Dermis blood vessel endothelial cell (primary cell): Measurements from ENCODE around the gene PXT1. TPM values are rescaled to one million over a fixed set of nuclear protein-coding genes. Genes with fewer than 3 reads are reported as not detected.
"Not testable (repeated sequence)": the region's sequence is repeated elsewhere in the genome, so short reads cannot be mapped to it uniquely, and the experiment has no call there.

Source experiments
- DNase-seq: peaks from one replicate; pipeline ENCODE4 v3.0.0; 2010
- total RNA-seq: library from RNA; depleted of rRNA; stranded (reverse); fragments of >200 nt; gene quantifications from 2 replicates; pipeline ENCODE4 v1.2.3, GENCODE V29; 2014

The PXT1 gene, protein sequence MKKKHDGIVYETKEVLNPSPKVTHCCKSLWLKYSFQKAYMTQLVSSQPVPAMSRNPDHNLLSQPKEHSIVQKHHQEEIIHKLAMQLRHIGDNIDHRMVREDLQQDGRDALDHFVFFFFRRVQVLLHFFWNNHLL
- total RNA-seq = not detected in 2 replicates

DNA sequence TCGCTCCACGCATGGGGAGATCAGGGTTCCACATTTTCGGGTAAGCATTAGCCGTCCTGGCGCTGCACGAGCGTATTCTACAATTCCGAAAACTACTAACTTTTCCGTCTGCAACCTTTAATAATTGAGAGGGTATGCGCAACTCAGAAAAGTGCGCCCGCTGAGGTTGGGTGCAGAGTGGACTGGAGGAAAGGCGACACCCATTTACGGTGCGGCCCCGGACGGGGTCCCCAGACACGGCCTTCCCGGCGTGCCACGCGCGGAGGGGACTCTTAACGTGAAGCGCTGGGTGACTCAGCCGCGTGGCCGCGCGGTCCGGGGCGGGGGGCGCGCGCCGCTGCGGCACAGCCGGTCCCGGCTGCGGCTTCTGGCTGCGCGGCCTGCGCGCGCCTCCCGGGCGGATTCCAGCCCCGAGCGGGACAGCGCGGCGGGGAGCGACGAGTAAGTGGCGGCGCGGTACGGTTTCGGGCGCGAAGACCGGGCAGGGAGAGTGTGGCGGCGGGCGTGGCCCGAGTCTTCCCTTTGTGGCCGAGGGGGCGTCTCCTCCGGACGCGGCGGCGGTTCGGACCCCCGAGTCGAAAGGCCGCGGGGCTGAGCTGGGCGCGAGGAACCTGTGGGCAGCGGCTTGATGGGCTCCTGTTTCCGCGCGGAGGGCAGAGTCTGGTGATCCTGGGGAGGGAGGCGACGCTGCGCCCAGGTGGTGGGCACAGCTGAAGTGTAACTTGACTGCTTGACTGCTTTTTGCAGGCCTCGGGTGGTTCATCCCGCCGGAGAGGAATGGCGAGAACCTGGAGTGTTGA is at the start of gene PXT1, which contains the start of gene KCTD20:
PXT1 (minus strand) TSS at position 184 of the 800 bp plus-strand sequence. CDS start 16,772 bp downstream, outside the sequence.
KCTD20 (plus strand) TSS at position 330 of the 800 bp plus-strand sequence. CDS start 27,098 bp downstream, outside the sequence.
- peak; percentile 90 for DNase-seq

DNA sequence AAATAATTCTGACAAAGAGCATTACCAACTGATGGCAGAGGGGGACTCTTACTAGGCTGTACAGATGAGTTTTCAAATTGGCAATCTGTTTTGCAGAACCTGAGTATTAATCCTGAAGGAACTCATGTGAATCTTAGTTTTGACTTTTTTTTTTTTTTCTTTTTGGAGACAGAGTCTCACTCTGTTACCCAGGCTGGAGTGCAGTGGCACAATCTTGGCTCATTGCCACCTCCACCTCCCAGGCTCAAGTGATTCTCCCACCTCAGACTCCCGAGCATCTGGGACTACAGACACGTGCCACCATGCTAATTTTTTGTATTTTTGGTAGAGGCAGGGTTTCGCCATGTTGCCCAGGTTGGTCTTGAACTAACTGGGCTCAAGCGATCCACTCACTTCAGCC is 49.4 kb upstream of the PXT1 start:
- DNase-seq = no peak

DNA sequence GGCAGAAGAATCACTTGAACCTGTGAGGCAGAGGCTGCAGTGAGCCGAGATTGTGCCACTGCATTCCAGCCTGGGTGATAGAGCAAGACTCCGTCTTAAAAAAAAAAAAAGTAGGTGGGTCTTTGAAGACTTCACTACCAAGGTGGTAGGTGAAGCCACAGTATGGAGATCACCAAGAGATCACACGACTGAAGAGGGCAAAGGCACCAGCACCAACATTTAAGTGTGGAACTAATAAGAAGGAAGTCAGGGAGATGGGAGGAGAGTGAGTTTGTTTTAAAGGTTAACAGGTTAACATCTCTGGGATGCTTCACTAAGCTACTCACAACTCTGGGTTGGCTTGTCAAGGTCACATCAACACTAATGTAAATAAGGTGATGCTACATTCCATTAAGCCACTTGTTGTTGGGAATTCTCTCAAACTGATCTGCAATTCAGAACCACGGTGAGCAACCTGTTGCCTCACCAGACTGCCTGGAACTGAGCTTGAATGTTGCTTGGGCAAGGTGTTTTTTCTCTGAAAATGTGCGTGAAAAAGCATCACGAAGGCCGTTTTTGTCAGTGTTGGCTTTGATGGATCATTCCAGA is 48.8 kb upstream of the PXT1 start:
- no peak for DNase-seq

DNA sequence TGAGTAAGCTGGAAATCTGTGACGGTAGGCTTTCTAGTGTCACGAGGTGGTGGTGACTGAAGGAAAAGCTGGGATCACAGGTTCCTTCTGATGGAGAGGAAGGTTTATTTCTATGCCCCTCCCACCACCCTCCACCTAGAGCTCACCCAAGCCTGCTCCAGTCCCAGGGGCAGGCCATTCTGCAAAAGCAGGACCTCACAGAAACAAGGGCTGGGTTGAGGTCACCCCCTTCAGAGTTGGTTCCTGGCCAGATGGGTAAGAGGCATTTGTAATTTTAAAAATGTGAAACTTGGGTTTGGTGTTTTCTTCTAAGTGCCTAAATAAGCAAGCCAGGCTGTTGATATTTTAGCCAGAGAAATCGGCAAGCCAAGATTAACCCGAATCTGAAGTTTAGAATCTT is 46.8 kb upstream of the PXT1 start:
- no peak for DNase-seq

DNA sequence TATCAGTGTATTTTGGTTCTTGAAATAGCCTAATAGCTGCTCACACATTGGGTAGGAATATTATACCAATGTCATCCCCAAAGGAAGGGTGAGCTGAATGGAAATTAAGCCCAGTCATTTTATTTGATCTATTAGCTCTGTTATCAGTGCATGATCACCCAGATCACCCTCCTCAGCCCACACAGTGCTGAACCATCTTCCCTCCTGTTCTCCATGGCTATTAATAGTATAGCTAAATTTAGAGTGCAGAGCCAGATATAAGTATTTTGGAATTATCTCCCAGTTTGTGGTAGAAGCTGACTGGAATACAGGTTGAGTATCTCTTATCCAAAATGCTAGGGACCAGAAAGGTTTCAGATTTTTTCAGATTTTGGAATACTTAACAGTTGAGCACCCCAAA is 45.6 kb upstream of the PXT1 start:
- DNase-seq = no peak

DNA sequence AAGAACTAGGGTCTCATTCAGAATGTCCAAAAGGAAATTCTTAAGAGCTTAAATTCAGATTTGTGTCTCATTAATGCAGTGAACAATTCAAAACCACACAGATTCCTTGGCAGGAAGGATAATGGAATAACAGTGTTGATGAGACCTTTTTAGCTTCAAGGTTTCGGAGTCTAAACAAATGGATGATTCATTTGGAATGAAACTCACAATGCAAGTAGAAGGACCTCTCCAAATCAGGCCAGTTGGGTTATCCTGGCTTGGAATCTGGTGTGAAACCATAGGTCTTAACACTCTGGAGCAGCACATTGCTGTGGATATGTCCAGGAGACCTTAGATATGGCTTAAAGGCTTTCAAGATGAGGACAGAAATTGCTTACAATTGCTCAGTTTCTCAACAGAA is 45.0 kb upstream of the PXT1 start:
- DNase-seq = no peak

DNA sequence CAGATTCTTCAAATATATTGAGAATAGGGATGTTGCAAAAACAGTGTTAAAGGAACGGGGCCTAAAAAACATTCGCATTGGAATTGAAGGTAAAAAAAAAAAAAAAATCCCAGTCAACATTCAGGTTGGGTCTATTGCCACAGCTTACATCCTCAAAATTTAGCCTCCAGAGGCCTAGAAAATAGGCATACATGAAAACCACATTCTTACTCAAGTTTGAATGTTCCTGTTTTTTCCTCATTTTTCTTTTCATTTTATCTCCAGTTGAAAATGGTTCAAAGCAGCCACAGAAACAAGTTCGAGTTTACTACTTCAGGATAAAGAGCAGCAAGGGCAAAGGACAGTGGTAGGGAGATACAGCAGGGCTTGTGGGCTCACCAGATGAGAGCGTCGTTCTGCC is 42.1 kb upstream of the PXT1 start:
- no peak for DNase-seq

DNA sequence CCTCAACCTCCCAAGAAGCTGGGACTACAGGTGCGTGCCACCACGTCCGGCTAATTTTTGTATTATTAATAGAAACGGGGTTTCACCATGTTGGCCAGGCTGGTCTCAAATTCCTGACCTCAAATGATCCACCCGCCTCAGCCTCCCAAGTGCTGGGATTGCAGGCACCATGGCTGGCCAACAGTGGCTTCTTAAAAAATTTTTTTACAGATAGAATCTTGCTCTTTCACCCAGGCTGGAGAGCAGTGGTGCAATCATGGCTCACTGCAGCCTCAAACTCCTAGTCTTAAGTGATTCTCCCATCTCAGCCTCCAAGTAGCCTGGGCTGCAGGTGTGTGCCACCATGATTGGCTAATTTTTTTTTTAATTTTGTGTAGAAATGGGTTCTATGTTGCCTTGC is 40.7 kb upstream of the PXT1 start:
- DNase-seq = not testable (repeated sequence)

DNA sequence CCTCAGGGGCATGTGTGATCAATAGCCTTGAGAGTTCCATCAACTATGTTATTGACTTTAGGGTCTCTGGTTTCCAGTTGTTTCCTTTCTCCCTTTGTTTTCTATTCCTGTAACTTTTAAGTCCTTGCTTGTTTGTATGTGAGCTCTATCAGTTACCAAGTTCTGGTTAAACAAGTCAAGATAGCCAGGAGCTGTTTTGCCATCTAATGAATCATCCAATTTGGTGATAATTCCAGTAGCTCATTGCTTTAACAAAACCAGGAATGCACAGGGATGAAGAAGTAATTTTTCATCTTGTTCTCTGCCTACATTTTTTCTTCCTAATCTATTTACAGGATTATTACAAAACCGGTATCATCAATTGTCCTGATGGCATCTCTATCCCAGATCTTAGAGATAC is 36.6 kb upstream of the PXT1 start:
- DNase-seq = no peak

DNA sequence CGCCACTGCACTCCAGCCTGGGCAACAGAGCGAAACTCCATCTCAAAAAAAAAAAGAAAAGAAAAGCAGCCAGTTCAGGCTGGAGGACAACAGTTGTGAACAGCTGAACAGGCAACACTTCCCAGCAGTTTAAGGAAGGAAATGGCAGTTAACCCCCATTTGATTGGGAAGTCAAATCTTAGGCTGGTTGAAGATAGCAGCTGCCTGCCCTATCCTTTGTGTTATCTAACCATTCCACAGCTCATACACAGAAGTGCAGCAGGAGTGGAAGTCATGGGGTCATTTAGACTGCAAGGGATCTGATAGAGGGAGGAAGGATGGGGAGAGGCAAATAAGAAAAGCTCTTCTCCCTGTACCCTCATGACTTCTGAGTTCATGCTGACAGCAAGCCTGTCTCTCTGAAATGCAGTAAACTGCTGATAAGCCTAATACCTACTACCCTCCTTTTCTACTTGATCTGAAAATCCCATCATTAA is 35.4 kb upstream of the PXT1 start:
- peak; percentile 23 for DNase-seq

DNA sequence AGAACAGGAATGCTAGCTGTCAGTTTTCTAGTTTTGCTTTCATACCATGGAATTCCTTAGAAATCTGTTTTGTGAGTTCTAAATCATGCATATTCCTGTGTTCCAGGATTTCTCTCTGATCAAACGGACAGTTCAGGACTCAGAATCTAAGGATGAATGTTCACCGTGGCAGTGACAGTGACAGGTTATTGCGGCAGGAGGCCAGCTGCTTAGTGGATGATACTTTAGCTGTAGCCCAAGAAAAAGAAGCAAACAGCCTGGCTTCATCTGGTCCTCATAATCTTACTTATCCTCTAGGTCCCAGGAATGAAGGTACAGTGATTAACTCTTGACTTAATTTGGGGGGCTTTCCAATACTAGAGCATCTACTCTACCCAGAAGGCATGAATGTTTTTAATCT is 27.3 kb upstream of the PXT1 start:
- no peak for DNase-seq

DNA sequence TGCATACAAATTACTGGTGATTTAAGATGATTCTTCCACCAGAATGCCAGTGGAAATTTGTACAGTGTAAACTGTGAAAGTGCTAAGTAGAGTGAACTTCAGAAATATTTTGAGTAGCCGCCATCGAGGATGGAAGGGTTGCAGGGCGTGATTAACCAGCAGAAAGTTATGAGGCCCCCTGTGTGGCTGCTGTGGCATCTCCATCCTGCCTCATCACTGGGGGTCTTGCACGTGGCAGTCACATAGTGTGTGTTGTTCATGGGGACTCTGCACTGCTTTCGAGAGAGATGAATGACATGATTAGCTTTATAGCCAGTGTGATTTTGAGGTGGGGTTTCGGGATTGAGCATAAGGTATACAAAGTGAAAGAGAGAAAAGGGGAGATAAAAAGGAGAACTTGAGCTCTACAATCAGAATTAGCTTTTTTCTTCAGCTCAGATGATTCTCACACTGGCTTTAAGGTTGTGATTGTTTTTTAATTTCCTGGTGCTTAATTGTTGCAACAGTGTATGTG is 26.6 kb upstream of the PXT1 start:
- no peak for DNase-seq

DNA sequence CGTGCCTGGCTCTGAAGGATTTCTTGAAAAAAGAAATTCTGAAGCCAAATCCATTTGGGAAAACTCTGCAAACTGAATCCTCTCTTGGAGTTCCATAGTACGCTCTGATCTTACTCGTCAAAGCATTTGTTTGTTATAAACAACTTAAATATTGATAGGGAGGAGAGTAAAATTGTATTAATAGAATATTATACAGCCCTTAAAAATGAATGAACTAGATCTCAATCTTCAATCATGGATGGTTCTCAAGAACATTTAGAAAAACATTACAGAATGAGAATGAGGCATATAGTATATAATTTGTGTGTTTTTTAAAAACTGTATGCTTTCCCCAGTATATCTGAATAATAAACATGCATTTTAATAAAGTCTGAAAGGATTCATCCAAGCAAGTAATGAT is 25.0 kb upstream of the PXT1 start:
- no peak for DNase-seq

DNA sequence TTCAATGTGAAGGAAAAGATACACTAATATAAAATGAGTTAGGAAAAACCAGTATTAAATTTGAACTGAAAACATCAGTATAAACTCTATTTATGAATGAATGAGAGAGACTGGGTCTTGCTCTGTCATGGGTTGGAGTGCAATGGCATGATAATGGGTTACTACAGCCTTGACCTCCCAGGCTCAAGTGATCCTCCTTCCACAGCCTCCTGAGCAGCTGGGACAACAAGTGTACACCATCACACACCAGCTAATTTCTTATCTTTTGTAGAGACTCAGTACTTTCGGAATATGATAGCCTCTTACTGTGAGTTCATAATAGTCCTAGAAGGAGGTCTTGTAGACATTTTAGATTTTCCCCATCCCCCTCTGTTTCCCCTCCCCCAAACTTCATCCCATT is 21.6 kb upstream of the PXT1 start:
- no peak for DNase-seq

DNA sequence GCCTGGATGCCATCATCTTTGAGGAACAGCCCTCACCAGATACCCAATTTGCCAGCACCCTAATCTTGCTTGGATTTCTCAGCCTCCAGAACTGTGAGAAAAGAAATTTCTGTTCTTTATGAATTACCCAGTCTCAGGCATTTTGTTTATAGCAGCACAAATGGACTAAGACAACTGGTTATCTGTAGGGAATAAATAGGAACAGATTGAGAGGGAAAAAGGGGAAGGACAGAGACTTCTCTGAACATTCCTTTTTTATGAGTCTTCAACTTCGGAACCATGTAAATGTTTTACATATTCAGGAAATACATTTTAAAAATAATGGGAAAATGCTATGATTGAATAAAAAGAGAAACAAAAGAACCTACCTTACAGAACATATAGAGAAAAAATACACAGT is 21.0 kb upstream of the PXT1 start:
- DNase-seq = no peak

DNA sequence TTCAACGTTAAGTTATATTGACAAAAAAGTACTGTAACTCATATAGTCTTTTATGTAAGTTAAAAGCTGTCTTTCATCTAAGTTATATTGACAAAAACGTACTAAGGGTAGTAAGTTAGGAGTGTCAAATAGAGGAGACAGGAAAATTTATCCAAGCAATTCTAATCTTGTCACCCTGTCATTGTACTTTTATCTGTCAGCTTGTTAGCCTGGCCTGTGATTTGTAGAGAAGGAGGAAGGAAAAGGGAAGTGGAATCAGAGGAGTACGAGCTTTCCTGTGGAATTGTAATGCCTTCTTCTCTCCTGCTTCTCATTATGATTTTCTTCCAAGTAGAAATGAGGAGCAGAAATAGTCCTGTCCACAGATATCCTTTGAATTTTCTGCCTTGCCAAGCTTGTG is 19.0 kb upstream of the PXT1 start:
- DNase-seq = peak; percentile 20

DNA sequence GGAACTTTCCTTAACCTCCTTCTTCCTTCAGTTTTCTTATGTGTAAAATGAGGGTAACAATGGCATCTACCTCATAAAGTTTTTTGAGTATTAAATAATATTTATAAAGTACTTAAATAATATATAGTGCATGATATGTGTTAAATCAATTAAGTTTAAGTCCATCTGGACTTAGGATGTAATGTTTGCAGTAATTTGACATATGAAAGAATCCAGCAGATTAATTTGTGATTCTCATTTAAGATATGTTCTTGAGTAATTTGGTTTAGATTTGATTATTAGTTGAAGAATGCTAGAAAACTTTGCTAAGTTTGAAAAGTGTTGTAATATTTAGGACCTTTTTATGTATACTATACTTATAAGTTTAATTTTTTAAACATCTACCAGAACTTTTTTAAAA is 18.3 kb upstream of the PXT1 start:
- DNase-seq = no peak

DNA sequence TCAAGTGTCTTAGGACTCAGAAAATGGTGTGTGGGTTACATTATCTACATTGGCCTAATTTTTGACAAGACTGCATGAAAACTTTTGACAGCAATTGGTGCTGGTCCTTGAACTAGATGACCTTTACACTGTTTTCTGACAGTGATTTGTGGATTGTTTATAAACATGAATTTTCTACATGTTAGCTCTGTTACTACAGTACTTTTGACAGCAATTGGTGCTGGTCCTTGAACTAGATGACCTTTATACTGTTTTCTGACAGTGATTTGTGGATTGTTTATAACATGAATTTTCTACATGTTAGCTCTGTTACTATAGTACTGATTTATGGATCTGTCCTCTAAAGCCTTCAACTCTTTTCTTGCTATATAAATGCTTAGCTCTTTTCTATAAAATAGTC is 16.8 kb upstream of the PXT1 start:
- DNase-seq = no peak

DNA sequence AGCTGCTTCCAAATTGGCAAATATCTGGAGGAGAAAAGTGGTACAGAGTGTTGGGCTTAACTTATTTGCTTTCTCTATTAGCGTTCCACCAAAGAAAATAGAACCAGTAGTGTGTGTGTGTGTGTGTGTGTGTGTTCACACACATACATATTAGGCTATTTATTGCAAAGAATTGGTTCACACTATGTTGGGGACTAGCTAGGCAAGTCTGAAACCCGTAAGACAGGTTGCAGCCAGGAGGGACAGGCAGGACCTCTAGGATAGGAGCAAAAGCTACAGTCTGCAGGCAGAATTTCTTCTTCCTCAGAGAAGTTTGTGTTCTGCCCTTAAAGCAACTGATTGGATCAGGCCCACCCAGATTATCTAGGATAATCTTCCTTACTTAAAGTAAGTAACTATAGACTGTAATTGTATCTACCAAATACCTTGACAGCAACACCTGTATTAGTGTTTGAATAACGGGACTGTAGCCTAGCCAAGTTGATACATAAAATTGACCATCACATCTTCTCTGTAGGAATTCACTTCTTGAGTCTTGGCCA is 12.9 kb upstream of the PXT1 start:
- DNase-seq = no peak

DNA sequence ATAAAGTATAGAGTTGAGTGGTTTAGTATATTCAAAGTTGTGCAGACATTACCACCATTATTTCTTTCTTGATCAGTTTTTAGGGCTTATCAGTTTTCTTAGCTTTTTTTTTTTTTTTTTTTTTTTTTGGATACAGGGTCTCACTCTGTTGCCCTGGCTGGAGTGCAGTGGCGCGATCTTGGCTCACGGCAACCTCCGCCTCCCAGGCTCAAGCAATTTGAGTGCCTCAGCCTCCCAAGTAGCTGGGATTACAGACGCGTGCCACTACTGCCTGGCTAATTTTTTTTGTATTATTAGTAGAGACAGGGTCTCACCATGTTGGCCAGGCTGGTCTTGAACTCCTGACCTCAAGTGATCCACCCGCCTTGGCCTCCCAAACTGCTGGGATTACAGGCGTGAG is 10.2 kb upstream of the PXT1 start:
- DNase-seq = not testable (repeated sequence)

DNA sequence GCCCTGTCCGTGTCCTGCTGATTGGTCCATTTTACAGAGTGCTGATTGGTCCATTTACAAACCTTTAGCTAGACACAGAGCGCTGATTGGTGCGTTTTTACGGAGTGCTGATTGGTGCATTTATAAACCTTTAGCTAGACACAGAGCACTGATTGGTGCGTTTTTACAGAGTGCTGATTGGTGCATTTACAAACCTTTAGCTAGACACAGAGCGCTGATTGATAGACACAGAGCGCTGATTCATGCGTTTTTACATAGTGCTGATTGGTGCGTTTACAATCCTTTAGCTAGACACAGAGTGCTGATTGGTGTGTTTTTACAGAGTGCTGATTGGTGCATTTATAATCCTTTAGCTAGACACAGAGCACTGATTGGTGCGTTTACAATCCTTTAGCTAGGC is 6.5 kb upstream of the PXT1 start:
- not testable (repeated sequence) for DNase-seq

DNA sequence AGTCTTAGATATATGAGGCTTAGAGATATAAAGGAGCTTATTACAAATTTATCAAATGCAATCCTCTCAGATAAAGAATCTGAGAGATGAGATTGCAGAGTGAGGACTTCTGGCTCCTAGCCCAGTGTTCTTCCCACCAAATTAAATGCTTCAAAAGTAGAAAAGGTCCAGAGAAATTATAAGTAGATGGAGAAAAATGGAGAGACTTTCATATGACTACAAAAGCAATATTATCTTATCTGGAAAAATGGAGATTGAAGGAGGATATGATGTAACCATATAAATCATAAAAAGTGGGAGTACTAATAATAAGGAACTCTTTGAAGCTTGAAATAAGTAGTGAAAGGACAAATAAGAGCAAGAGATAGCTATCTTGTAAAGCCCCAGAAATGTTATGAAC is 3.0 kb upstream of the PXT1 start:
- no peak for DNase-seq

DNA sequence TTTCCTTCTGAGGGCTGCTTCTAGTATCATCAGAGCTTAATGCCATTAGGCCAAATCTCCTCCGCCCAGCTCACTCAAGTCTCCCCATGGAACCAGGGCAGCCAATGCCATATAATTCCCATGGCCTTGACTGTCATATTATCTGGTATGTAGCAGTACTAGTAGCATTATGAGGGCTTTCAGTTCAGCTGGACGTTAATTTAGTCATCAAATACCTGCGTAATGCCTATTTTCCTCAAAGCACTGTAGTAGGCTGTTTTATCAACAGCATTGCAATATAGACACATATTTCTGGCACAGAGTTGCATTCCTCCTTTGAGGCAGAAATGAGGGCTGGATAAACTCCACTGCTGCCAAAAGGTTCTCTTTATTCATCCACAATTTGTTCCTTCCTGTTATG is 1.8 kb upstream of the PXT1 start:
- DNase-seq = peak; percentile 56
